Measurements from ENCODE around the gene GREB1L.
A peak's percentile ranks its signal among the peaks of the same experiment; 100 is the strongest.

DNA sequence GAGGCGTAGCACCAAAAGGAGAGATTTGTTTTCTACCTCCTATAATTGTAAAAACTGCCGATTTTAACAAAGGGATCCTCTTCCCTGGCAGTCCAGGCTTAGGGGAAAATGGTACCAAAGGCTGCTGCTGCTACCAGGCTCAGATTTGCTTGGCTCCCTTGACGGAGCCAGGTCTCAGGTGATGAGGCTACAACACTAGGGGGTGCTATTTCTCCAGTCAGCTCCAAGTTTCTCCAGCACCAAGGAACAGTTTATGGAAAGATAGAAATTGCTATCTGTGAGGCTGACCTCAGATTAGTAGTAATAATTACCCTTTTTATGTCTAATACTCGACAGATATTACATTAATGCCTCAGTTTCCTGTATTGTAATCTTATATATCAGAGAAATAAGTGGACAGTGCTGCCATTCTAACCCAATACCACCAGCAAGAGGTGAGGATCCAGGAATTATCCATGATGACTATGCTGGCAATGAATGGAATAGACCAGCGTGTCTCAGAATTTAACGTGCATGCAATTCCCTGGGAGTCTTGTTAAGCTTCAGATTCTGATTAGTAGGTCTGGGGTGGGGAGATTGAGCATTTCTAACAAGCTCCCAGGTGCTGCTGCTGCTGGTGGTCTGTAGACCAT is 247.2 kb downstream of the GREB1L start:
- TF ChIP-seq, protein P1, sequence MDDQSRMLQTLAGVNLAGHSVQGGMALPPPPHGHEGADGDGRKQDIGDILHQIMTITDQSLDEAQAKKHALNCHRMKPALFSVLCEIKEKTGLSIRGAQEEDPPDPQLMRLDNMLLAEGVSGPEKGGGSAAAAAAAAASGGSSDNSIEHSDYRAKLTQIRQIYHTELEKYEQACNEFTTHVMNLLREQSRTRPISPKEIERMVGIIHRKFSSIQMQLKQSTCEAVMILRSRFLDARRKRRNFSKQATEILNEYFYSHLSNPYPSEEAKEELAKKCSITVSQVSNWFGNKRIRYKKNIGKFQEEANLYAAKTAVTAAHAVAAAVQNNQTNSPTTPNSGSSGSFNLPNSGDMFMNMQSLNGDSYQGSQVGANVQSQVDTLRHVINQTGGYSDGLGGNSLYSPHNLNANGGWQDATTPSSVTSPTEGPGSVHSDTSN (IDR thresholded peaks at IDR 0.05): no peak
- TF ChIP-seq, protein P2, sequence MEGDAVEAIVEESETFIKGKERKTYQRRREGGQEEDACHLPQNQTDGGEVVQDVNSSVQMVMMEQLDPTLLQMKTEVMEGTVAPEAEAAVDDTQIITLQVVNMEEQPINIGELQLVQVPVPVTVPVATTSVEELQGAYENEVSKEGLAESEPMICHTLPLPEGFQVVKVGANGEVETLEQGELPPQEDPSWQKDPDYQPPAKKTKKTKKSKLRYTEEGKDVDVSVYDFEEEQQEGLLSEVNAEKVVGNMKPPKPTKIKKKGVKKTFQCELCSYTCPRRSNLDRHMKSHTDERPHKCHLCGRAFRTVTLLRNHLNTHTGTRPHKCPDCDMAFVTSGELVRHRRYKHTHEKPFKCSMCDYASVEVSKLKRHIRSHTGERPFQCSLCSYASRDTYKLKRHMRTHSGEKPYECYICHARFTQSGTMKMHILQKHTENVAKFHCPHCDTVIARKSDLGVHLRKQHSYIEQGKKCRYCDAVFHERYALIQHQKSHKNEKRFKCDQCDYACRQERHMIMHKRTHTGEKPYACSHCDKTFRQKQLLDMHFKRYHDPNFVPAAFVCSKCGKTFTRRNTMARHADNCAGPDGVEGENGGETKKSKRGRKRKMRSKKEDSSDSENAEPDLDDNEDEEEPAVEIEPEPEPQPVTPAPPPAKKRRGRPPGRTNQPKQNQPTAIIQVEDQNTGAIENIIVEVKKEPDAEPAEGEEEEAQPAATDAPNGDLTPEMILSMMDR (IDR thresholded peaks at IDR 0.05): peak; percentile 58
- TF ChIP-seq RFX5 (IDR thresholded peaks at IDR 0.05) (no peak), ZFP36 (IDR thresholded peaks at IDR 0.05; ENCODE audit: borderline replicate concordance, partially characterized antibody) (no peak), ESRRA (IDR thresholded peaks at IDR 0.05; ENCODE audit: borderline replicate concordance, low read length) (no peak), POLR2A (IDR thresholded peaks at IDR 0.05; ENCODE audit: low read length) (no peak), BHLHE40 (IDR thresholded peaks at IDR 0.05; ENCODE audit: low read depth, low read length) (no peak), EP300 (IDR thresholded peaks at IDR 0.05) (no peak), CEBPB (IDR thresholded peaks at IDR 0.05) (no peak), HOXB13 (CRISPR knock-in tag; IDR thresholded peaks at IDR 0.05; ENCODE audit: low read depth) (no peak), MAZ (IDR thresholded peaks at IDR 0.05; ENCODE audit: borderline replicate concordance, low read depth, low read length) (no peak), KDM1A (IDR thresholded peaks at IDR 0.05; ENCODE audit: low read depth) (no peak)
- TF ChIP-seq, protein P3, sequence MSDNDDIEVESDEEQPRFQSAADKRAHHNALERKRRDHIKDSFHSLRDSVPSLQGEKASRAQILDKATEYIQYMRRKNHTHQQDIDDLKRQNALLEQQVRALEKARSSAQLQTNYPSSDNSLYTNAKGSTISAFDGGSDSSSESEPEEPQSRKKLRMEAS (IDR thresholded peaks at IDR 0.05): no peak
- TF ChIP-seq, protein P4, sequence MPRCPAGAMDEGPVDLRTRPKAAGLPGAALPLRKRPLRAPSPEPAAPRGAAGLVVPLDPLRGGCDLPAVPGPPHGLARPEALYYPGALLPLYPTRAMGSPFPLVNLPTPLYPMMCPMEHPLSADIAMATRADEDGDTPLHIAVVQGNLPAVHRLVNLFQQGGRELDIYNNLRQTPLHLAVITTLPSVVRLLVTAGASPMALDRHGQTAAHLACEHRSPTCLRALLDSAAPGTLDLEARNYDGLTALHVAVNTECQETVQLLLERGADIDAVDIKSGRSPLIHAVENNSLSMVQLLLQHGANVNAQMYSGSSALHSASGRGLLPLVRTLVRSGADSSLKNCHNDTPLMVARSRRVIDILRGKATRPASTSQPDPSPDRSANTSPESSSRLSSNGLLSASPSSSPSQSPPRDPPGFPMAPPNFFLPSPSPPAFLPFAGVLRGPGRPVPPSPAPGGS (IDR thresholded peaks at IDR 0.05): no peak

Measured in A549 (cell line).